ENCODE measurements around the gene THEM4.
"Not testable (repeated sequence)": the region's sequence is repeated elsewhere in the genome, so short reads cannot be mapped to it uniquely, and the experiment has no call there.

THEM4 gene

GRCh38 chr1:151907363-151908139, 1.8 kb downstream of the THEM4 start:
- ATAC-seq, result no peak
- no peak for TF ChIP-seq TCF4 (CRISPR knock-in tag; IDR thresholded peaks at IDR 0.05; ENCODE audit: borderline replicate concordance)
- TF ChIP-seq ZC3H10 (CRISPR knock-in tag; IDR thresholded peaks at IDR 0.05), result no peak
- TF ChIP-seq ZFP30 (CRISPR knock-in tag; IDR thresholded peaks at IDR 0.05), result no peak
- no peak for TF ChIP-seq CSDC2 (CRISPR knock-in tag; IDR thresholded peaks at IDR 0.05)

GRCh38 chr1:151906324-151906645, 3.0 kb downstream of the THEM4 start:
- ATAC-seq, result not testable (repeated sequence)

GRCh38 chr1:151905443-151906323, 3.6 kb downstream of the THEM4 start:
- not testable (repeated sequence) for ATAC-seq

GRCh38 chr1:151905070-151905442, 4.3 kb downstream of the THEM4 start:
- no peak for ATAC-seq
- TF ChIP-seq GLIS3 (CRISPR knock-in tag; IDR thresholded peaks at IDR 0.05), result no peak
- TF ChIP-seq ARNTL (CRISPR knock-in tag; IDR thresholded peaks at IDR 0.05; ENCODE audit: borderline replicate concordance, low read depth), result no peak
- no peak for TF ChIP-seq TSHZ2 (CRISPR knock-in tag; IDR thresholded peaks at IDR 0.05)
- no peak for TF ChIP-seq ESRRG (CRISPR knock-in tag; IDR thresholded peaks at IDR 0.05)
- no peak for TF ChIP-seq BACH2 (CRISPR knock-in tag; IDR thresholded peaks at IDR 0.05; ENCODE audit: borderline replicate concordance)

- ATAC-seq, result no peak
- TF ChIP-seq PPARA (CRISPR knock-in tag; IDR thresholded peaks at IDR 0.05; ENCODE audit: borderline replicate concordance), result no peak
- TF ChIP-seq OSR1 (CRISPR knock-in tag; IDR thresholded peaks at IDR 0.05), result no peak
- no peak for TF ChIP-seq ZFP30 (CRISPR knock-in tag; IDR thresholded peaks at IDR 0.05)
- TF ChIP-seq PATZ1 (CRISPR knock-in tag; IDR thresholded peaks at IDR 0.05; ENCODE audit: borderline replicate concordance), result no peak
- no peak for TF ChIP-seq ESRRG (CRISPR knock-in tag; IDR thresholded peaks at IDR 0.05)
- no peak for TF ChIP-seq GLIS3 (CRISPR knock-in tag; IDR thresholded peaks at IDR 0.05)
- no peak for TF ChIP-seq ISL1 (CRISPR knock-in tag; IDR thresholded peaks at IDR 0.05)
- TF ChIP-seq ZNF565 (CRISPR knock-in tag; conservative IDR thresholded peaks at IDR 0.05; ENCODE audit: low read depth), result no peak
- no peak for TF ChIP-seq ZNF8 (CRISPR knock-in tag; IDR thresholded peaks at IDR 0.05)
- TF ChIP-seq TSHZ2 (CRISPR knock-in tag; IDR thresholded peaks at IDR 0.05), result no peak
- TF ChIP-seq CSRNP3 (CRISPR knock-in tag; IDR thresholded peaks at IDR 0.05), result no peak
- TF ChIP-seq TCF4 (CRISPR knock-in tag; IDR thresholded peaks at IDR 0.05; ENCODE audit: borderline replicate concordance), result no peak
- no peak for TF ChIP-seq ARNTL (CRISPR knock-in tag; IDR thresholded peaks at IDR 0.05; ENCODE audit: borderline replicate concordance, low read depth)
- no peak for TF ChIP-seq ZC3H10 (CRISPR knock-in tag; IDR thresholded peaks at IDR 0.05)
- no peak for TF ChIP-seq ZFP3 (CRISPR knock-in tag; IDR thresholded peaks at IDR 0.05)
- TF ChIP-seq CSDC2 (CRISPR knock-in tag; IDR thresholded peaks at IDR 0.05), result no peak
- TF ChIP-seq ZNF70 (CRISPR knock-in tag; IDR thresholded peaks at IDR 0.05), result no peak
These were observed 6.5 kb downstream of the THEM4 start for GRCh38 chr1:151902858-151903257.

GRCh38 chr1:151900804-151901203, 8.5 kb downstream of the THEM4 start:
- not testable (repeated sequence) for ATAC-seq
